ENCODE measurements around the gene SH3BP4.

SH3BP4 gene

DNA sequence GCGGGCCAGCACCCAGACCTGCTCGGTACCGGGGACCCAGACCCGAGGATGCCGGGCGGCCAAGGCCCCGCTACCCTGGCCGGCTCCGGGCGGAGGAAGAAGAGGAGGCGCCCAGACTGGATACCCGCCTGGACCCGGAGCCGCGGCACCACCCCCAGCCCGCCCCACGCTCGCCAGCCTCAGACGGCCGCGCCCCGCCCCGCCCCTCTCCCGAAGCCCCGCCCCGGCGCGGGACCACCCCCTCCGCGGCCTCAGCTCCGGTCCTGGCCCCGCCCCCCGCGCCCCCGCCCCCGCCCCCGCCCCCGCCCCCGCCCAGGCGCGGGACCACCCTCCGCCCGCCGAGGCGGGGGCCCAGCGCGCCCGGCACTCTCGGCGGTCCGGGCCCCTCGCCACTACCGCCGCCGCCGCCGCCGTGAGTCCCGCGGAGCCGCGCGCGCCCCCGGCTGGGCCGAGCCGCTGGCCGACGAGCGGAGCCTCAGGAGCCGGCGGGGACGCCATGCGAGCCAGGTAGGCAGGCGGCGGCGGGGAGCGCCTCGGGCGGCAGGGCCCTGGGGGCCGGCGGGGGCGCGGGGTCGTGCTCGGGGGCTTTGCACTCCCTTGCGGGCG lies at the start of gene SH3BP4:
SH3BP4 (plus strand) TSS at position 354 of the 606 bp plus-strand sequence. CDS start 82,986 bp downstream, outside the sequence.
- DNase-seq, result peak; percentile 16

GRCh38 chr2:234904785-234905184 lies 47.0 kb upstream of the SH3BP4 start:
- no peak for DNase-seq

- DNase-seq, result no peak
These were observed 46.1 kb upstream of the SH3BP4 start for GRCh38 chr2:234905547-234906265.

GRCh38 chr2:234910186-234910679 lies 41.6 kb upstream of the SH3BP4 start:
- DNase-seq, result no peak

GRCh38 chr2:234911271-234911670 lies 40.5 kb upstream of the SH3BP4 start:
- DNase-seq, result no peak

- DNase-seq, result no peak
These were observed 39.4 kb upstream of the SH3BP4 start for GRCh38 chr2:234912437-234912836.

GRCh38 chr2:234913208-234913626 lies 38.6 kb upstream of the SH3BP4 start:
- no peak for DNase-seq

- no peak for DNase-seq
These were observed 37.3 kb upstream of the SH3BP4 start for GRCh38 chr2:234914371-234915154.

- no peak for DNase-seq
These were observed 35.1 kb upstream of the SH3BP4 start for GRCh38 chr2:234916674-234917073.

- no peak for DNase-seq
These were observed 34.4 kb upstream of the SH3BP4 start for GRCh38 chr2:234917211-234917975.

GRCh38 chr2:234919711-234920110 lies 32.1 kb upstream of the SH3BP4 start:
- no peak for DNase-seq

DNA sequence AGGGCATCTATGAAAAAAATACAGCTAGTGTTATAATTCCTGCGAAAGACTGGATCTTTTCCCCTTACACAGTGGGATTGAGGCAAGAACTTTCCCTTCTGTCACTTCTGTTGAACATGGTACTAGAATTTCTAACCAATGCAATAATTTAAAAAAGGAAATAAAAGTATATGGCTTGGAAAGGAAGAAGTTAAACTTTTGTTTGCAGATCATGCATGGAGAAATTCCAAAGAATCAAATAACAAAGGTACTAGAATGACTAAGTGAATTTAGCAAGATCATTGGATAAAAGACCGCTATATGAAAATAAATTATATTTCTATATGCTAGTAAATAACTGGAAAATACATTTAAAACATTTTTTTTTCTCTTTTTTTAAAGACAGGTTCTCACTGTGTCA lies 31.0 kb upstream of the SH3BP4 start:
- DNase-seq, result no peak

DNA sequence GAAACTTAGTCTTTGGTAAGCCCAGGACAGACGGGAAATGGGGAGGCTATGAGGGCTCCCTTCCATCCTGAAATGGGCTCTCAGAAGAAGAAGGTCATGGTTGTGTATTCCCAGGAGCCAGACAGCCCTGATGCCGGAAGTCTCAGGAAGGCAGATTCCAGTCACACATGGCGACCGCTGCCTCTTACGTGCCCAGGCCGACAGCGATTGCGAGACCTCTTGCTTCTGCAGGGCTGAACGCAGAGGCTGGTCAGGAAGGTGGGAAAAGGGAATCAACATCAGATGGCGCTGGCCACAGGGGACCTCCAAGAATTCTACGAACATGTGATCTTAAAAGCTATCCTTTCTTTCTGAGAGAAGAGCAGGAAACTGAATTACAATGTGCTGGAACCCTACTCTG lies 22.8 kb upstream of the SH3BP4 start:
- DNase-seq, result no peak

- DNase-seq, result no peak
These were observed 21.4 kb upstream of the SH3BP4 start for GRCh38 chr2:234930397-234930796.

DNA sequence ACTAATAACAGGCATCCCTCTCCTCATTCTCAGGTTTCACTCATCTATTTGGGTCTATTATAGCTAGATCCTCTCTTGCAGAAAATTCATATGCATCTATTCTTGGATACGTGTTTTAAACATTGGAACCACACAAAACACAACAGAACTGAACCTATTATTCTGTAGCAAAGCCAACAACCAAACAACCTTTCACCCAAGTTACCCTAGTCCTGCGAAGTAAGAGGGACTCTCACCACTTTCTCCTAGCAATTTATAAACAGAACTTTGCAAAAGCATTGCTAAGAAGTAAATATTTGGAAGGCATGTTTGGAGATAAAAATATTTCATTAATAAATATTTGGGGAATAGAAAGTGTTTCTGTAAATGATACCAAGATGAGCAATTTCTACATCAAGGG lies 20.4 kb upstream of the SH3BP4 start:
- DNase-seq, result no peak

GRCh38 chr2:234932591-234933168 lies 19.1 kb upstream of the SH3BP4 start:
- no peak for DNase-seq

- no peak for DNase-seq
These were observed 16.5 kb upstream of the SH3BP4 start for GRCh38 chr2:234935311-234935710.

- no peak for DNase-seq
These were observed 12.2 kb upstream of the SH3BP4 start for GRCh38 chr2:234939576-234939975.

DNA sequence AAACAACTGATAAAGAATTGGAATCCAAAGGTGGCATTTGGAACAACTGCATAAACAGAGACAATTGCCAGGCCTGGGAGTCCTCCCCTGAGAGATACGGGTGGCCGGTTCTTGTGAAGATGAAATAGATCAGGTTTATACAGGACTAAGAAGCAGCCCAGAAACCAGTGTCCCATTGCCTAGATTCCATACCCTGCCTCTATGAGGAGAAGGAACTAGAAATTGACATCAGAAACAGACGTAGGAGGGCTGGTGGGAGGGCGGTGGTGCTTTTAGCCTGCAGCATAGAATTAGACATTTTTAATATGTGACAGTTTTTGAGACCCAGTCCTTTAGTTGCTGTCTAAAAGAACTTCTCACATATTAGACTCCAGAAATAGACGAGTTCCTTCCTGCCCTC lies 11.8 kb upstream of the SH3BP4 start:
- DNase-seq, result no peak

GRCh38 chr2:234940527-234940926 lies 11.3 kb upstream of the SH3BP4 start:
- no peak for DNase-seq

GRCh38 chr2:234945339-234945873 lies 6.4 kb upstream of the SH3BP4 start:
- no peak for DNase-seq

GRCh38 chr2:234947556-234947955 lies 4.3 kb upstream of the SH3BP4 start:
- DNase-seq, result no peak

Data from NCI-H2029 treated with DMSO at 0.1 percent for 48 hours (cell line).